HG02970 (cell line): ENCODE data around the gene TNS3.
"Not testable (repeated sequence)": the region's sequence is repeated elsewhere in the genome, so short reads cannot be mapped to it uniquely, and the experiment has no call there.

Experiments
- ATAC-seq: cut with Tn5 transposase; IDR thresholded peaks from one replicate; pipeline ENCODE4 v1.9.1; 2021; ENCODE audit warnings: mild to moderate bottlenecking, moderate library complexity, moderate number of reproducible peaks; ENCODE audit not compliant: unreplicated experiment, low FRiP score

TNS3 gene

DNA sequence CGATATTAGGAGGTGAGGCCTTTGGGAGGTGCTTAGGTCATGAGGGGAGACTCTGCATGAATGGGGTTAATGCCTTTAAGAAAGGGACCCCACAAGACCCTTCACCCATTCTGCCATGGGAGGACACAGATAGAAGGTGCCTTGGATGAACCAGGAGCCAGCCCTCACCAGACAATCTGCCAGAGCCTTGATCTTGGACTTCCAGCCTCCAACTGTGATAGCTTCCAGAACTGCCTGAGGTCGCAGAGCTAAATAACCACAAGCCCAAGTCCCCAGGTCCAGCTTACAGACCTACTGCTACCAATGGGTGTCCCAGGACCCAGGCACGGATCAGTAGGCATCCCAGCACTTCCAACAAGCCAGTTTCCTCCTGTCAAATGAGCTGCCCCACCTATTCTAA, 37.5 kb downstream of the TNS3 start:
- ATAC-seq: no peak

DNA sequence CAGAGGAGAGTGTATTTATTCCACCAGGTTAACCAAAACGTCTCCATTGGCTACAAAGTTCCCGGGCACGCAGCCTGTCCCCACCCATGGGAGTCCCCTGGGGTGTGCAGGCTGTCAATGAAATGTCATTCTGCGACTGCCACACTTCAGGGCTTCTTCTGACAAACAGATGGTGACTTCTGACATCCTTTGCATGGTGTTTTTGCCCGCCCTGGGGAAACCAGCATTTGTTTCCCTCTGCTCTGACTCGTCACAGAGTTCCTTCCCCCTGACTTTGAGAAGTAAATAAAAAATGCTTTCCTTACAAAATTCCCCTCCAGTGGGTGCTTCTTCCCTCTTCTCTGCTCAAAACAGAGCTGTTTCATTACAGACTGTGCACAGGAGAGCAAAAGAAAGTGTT, 38.2 kb downstream of the TNS3 start:
- no peak for ATAC-seq

DNA sequence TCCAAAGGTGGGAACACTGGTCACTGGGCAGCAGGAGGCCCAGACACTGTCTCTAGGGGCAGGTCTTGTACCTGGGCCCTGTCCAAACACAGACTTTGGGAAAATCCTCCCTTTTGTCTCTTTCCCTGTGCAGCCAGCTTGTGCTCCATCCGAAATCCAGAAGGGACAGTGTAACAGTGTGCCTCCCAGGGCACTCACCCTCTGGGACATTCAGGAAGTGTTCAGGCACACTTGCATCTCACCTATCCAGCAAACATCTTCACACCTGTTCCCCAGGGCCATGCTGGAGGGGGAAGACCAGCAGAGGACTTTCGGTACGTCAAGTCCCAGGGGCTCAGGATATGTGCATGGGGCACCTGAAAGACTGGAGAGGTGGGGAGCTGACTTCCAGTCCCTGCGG, 38.9 kb downstream of the TNS3 start:
- ATAC-seq: no peak

DNA sequence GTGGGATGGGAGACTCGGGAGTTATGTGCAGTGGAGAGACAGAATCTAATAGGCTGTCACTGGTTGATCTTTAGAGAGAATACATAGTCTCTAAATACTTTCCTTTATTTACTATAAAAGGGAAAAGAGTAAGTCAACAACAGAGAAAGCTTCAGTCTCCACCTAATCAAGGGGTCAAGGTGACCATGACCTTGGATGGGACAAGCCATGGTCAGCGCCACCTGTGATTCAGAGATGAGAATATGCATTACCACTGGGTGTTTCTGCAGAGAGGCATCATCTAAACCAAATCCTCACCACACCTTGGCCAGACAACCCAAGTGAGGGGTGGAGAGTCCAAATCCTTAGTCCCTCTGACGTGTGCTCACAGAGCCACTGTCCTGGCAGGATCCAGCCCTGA, 39.9 kb downstream of the TNS3 start:
- no peak for ATAC-seq

DNA sequence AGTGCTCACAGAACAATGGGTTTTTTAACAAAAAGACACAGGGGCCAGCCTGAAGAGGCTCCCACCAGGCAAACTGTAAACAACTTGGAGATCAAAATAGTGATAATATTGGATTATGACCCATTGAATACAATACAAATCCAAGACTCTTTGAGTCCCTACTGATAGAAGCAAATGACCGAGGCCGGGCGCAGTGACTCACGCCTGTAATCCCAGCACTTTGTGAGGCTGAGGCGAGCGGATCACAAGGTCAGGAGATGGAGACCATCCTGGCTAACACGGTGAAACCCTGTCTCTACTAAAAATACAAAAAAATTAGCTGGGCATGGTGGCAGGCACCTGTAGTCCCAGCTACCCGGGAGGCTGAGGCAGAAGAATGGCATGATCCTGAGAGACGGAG, 40.4 kb downstream of the TNS3 start:
- not testable (repeated sequence) for ATAC-seq

DNA sequence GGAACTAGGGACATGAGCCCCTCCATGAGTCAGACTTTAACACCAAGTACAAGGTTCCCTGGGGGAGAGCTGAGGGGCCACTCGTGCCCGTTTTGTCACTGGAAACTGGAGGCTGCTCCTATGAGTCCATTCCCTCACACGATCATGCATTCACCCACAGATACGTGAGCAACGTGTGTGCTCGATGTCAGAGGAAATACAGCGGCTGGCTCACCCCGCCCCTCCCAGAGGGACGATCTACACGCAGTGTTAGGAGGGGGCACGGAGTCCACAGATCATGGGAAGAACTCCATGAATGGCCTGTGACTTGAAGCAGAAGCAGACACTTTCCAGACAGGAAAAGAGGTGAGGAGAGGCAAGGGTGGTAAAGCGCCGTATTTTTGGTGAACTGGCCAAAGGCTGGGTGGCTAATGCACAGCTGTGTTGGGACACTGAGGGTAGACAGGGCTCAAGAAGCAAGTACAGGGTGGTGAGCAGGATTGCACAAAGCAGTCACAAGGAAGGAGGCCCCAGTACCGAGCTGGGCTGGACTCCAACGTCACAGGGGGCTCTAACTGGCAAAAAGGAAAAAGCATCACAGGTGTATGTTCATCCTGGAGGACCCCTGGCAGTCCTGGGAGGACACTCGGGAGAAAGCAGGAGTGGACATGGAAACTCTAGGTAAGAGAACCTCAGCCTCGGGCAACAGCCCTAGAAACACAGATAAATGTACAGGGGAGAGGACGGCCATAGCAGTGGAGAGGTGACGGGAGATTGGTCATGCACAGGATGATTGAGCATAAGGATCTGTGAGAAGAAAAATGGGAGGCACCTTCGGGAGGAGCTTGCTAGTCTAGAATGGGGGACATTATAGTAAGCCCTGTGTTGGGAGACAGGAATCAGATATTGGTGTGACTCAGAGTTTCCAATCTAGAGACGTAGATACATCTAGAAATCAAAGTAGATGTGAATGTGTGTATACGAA, 41.2 kb downstream of the TNS3 start:
- no peak for ATAC-seq

DNA sequence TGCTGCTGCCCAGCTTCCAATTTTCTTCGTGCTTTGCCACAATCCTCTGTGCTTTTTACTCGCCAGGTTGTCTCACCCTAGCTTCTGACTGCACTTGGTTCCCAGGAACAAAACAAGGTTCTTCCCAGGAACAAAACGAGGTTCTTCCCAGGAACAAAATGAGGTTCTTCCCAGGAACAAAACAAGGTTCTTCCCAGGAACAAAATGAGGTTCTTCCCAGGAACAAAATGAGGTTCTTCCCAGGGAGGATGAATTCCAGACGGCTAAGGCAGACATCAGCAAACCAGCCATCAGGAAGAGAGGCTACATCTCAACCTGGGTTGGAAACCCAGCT, 41.9 kb downstream of the TNS3 start:
- ATAC-seq: no peak

DNA sequence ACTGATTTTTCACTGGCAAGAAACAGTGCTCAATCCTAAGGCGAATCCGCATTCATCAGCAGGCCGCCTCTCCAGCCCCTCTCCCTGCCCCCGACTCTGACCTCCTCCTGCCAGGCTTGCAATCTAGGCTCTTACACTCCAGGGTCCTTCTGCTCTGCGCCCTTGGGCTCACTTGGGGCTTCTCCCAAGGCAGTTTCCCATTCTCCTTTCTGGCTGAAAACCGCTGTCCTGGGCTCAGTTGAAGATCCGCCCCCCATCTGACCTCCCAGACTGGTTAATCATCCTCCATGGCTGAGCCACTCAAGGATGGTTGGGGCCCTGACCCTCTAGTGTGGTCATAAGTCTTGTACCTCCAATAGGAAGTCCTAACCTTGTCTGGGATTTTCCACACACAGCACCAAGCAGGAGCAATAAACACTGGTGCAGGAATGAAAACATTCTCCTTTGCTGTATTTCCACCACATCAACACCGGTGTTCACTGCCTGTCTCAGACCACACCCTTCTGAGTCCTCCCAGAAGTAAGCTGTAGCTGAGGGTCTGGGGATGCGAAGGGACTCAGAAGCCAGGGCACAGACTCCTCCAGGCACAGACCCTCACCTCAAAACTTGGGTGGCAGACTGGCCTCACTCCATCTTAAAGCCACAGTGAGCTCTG, 42.4 kb downstream of the TNS3 start:
- ATAC-seq: no peak

DNA sequence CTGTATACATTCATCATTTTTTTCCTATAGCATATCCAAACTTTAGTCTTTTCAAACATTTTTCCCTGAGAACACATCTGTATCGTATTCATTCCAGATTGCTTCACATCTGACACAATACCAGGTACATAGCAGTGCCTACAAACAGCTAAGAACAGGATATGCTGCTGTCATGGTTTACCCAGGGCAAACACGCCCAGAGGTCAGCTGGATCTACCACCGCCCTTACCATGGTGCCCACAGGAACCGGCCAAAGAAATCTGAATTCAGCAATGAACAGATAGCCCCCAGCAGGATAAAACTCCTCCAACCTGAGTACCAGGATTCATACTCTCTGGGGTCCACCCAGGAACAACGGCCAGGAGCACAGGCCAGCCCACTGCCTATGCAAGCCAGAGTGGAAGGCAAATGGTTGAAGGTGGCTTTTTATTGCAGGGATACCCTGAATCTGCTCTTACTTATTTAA, 43.0 kb downstream of the TNS3 start:
- ATAC-seq: no peak

DNA sequence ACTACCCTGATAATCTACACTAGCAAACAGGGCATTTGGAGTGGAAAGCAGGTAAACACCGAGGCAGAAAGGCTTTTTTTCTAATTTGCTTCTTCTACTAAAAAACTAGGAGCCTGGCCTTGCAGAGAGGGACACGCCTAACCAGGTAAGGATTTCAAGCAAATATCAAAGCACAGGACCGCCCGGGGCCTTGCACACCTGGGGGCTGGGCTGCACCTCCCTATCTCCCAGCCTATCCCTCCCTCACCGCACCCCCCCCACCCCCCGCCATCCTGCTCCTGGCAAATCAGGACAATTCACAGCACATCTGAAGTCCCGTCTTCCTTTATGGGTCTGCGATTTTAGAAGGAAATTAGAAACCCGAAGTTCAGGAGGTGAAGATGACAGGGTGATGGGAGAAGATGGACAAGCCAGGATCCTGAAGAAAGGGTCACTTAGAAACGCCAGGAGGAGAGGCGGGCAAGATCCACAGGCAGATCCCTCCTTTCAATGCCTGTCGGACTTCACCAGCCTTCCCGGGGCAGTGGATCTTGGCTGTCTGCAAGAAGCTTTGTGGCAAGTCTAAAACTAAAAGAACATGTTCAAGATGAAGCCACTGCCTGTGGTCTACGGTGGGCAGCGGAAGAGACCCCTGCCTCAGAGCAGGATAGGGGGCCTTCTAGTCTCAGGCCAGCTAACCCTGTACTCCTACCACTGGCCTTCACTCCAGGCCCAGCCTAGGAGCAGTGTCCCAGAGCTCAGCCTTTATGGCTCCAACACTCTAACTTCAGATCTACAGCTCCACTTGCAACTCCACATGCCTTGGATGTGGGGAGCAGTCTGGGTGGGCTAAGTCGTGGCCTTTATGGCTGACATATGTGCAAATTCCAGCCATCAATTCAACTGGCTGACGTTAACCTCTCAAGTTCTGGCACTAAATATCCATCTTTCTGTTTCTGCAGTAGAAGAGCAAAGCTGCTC, 43.9 kb downstream of the TNS3 start:
- ATAC-seq: no peak

DNA sequence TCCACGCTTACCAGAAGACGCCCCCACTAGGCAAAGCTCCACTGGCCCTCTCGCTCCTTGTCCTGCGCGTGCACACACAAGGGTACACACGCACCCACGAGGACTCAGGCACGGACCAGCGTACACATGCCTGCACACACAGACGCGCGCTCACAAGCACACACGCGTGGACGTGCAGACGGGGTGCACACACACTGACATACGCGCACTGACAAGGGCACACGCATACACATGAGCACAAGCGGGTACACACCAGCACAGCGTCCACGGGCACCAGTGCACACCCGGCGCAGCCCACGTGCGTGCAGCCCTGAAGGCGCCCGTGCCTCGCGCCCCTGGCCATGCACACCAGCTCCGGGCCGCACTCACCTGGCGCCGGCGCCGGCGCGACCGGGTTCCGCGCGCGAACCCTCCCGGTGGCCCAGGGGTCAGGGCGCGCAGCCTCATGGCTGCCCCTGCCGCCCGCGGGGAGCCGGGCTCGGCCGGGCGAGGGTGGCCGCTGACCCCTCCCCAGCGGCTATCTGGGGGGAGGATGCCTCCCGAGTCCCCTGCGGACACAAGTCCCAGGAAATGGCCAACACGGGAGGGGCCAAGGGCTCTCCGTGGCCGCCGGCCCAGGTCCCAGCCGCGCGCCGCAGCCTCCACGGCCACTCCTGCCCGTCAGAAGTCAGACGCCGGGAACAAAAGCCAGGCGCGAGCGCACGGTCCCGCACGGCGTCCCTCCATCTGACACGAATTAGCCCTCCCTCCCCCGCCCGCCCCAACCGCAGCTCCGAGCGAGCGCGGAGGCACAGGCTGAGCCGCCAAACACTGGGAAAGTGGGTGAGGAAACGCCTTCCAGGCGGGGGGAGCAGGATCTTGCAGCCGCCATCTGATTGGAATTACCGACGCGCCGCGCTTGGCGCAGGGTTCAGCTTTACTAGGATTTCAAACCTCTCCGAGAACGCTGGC, 45.0 kb downstream of the TNS3 start:
- no peak for ATAC-seq

DNA sequence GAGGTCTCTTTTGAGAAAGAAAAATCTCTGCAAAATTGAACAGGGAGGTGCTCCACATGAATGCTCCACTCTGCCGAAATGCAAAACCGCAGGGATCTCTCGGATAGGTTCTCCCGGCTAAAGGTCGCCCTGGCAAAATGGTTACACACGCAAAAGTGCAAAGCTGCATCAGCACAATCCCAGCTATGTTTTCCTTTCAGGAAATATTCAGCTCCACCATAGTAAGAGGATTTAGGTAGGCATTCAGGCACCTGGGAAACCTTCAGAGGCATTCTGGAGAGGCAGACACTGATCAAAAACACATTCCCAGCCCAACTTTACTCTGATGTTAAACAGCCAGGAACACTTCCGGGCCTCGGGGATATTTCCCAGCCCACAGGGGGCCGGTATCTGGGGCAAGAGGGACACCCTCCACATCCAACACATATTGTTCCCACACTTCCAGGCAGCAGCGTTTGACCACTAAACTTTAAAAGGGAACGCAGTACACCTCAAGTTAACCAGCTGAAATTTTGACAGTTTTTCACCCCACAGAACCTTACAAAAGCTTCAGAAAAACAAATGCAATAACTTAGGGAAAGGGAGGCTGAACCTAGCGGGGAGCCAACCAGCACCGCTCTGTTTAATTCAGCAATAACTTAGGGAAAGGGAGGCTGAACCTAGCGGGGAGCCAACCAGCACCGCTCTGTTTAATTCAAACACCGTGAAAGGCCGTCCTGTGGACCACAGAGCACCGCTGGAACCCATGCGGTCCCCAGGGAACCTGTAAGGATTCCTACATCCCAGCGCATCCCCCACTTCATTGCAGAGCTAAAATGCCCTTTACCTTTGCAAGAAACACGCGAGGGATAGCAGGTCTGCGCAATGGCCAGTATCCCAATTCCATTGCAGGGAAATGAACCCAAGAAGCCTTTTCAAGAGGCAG, 45.9 kb downstream of the TNS3 start:
- no peak for ATAC-seq

DNA sequence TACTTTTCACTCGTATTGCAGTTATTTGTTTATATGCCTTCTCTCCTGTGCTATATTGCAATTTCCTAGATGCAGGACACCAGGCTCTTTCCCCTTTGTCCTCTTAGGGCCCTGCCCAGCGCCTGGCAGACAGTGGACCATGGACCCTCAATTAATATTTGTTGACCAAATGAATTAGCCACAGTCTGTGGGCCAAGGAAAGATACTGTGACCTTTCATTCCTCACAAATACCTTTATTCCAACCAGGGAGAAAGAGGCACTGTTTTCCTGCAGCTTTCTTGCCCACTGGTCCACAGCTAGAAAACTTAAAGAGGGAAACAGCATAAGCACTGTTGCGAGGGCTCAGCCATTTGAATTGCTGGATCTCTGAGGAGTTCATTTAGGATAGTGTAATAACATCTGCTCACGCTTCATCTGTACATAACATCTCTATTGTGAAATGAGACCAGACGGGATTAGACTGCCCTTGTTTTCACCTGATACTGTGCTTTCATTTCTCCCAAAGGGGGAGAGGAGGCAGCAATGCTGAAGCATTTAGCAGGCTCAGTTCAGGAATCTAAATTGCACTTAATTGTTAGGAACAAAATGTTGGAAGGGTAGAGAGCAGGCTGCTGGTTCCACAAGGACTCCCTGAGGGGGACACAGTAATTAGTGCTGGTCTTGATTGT, 46.7 kb downstream of the TNS3 start:
- ATAC-seq: no peak

DNA sequence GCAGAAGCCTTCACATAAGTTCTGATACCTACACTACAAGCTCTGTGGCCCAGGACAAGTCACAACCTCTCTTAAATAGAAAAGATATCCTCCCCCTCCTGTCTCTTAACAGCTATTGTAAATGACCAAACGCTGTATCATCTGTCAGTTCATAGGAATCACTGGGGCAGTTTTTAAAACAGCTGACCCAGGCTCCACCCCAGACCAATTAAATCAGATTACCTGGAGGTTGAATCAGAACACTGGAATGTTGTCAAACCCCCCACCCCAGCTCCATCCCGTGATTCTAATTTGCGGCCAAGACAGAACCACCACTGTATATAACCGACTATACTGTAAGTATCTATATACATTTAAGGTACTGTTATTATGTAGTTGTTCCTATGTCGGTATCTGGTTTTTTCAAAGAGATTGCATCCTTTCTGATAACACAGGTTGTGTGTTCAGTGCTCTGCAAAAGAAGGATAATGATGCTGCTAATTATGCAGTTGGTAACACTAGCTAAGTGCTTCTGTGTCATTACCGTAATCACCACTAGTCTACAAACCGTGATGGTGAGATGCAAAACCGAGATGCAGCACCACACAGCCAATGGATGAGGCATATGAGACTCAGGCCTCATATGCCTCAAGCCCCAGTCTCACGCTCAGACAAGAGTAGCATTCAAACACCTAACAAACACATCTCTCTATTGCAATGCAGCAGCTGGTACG, 47.4 kb downstream of the TNS3 start:
- ATAC-seq: no peak

DNA sequence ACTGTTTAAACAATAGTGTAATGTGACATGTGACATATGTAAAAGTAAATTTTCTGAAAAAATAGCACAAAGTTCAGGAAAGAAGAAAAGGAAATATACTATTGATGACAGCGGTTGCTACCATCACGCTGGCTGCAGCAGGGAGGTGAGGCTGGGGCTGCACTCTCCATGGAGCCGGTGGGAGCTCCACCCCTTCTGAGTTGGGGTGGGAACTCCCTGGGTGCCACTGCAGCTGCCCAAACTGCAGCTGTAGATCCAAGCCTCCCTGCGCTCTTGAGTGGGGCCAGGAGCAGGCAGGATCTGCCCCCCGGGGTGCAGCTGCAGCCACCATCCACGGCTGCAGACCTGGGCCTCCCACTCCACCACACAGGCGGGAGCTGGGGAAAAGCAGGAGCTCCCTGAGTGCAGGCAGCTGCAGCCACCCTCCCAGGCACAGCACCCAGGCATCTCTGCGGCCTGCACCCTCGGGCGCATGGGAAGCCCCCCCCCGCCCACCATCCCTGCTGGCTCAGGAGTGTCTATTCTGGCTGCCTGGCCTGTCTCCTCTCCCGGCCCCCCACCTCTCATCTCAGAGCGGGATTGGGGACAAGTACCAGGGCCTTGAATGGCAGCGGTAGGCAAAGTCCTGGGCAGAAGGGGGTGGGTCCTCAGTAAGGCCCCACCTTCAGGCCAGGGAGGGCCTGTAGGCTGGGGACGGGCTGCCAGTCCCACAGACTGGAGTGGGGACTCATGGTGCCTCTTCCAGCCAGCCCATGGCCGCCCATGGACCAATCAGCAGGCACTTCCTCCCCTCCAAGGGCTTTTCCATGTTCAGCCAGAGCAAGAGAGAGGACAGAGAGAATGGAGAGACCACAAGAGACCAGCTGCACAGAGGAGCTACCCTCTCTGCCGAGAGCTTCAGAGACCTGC, 50.1 kb downstream of the TNS3 start:
- no peak for ATAC-seq

DNA sequence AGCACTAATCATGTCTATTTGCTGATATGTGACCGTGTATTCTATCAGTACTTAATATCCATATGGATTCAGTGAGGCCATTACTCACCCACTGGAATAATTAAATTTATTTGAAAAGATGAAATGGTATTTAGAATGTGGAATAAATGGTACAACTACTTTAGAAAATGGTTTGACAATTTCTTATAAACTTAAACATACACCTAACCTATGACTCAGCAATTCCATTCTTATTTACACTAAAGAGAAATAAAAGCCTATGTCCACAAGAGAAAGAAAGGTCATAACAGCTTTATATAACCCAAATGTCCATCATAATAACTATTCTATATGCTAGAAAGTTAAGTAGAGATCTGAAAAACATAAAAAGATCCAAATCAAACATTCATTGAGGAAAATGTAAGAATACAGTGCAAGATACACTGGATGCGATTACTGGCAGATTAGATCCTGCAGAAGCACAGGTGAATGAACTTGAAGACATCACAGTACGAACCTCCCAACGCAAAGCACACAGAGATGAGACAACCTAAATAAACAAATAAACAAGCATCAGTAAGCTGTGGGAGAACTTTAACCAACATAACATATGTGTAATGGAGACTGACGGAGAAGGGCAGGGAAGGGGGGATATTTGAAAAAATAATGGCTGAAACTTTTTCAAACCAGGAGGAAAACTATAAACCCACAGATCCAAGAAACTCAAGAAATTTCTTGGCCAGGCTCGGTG, 51.9 kb downstream of the TNS3 start:
- no peak for ATAC-seq
